H1 (cell line): ENCODE results near the gene GLT8D1. TPM values are rescaled to one million over a fixed set of nuclear protein-coding genes. Genes with fewer than 3 reads are reported as not detected.

ENCODE experiments used
- CTCF ChIA-PET: fragments of 300-600 bp; sonication (Branson Sonifier 250); formaldehyde crosslinking; loops from one replicate; lab custom pipeline; 2021; ENCODE audit not compliant: partially characterized antibody; lab: Charles Lee
- POLR2A ChIA-PET: fragments of 300-600 bp; sonication (Branson Sonifier 250); formaldehyde crosslinking; loops from one replicate; lab custom pipeline; 2021; ENCODE audit warnings: inconsistent platforms; ENCODE audit not compliant: partially characterized antibody; lab: Charles Lee
- DNase-seq, 2 experiments: peaks; one replicate each; pipeline versions ENCODE4 v3.0.0 to v3.0.0-alpha.2; 2010 to 2022; ENCODE audit warnings: low spot score in 2 of 2, low read depth in 1 of 2, mixed read lengths in 1 of 2
- FAIRE-seq: peaks from 2 replicates; lab custom pipeline; 2011; peaks lifted over from hg19 to GRCh38; lab: Jason Lieb, UNC
- H2AFZ ChIP-seq: 2 replicates; pipeline ENCODE4 v1.8.1; 2012; ENCODE audit warnings: low read length, inconsistent platforms
- H2AK5ac ChIP-seq: 2 replicates; pipeline ENCODE4 v1.6.1; 2013; ENCODE audit warnings: low read depth, low read length
- H2BK120ac ChIP-seq: replicated peaks from 2 replicates; pipeline ENCODE3; 2013; ENCODE audit warnings: low read depth, low read length, inconsistent platforms
- H2BK12ac ChIP-seq: 2 replicates; pipeline ENCODE4 v1.6.1; 2013; ENCODE audit warnings: low read depth, low read length
- H2BK15ac ChIP-seq: 2 replicates; pipeline ENCODE4 v1.6.1; 2013; ENCODE audit warnings: low read length
- H2BK20ac ChIP-seq: 2 replicates; pipeline ENCODE4 v1.6.1; 2013; ENCODE audit warnings: low read length
- H2BK5ac ChIP-seq: 2 replicates; pipeline ENCODE4 v1.6.1; 2013; ENCODE audit warnings: low read depth, low read length
- H3K14ac ChIP-seq: 2 replicates; pipeline ENCODE4 v1.6.1; 2013; ENCODE audit warnings: inconsistent platforms; ENCODE audit not compliant: insufficient read length
- H3K18ac ChIP-seq: 2 replicates; pipeline ENCODE4 v1.6.1; 2013; ENCODE audit warnings: low read length; ENCODE audit errors: extremely low read depth
- H3K23ac ChIP-seq: 2 replicates; pipeline ENCODE4 v1.6.1; 2013; ENCODE audit warnings: inconsistent platforms; ENCODE audit not compliant: insufficient read length
- H3K23me2 ChIP-seq: 2 replicates; pipeline ENCODE4 v1.6.1; 2013; ENCODE audit warnings: low read depth, low read length
- H3K27ac ChIP-seq: 2 replicates; pipeline ENCODE4 v1.6.1; 2011; ENCODE audit warnings: low read depth, low read length, inconsistent platforms
- H3K27me3 ChIP-seq, 4 experiments: replicated peaks in 1 of 4; 1 replicate in 1 of 4; 2 replicates in 3 of 4; pipeline versions ENCODE4 v1.6.1 to v1.8.1; 2011 to 2013; ENCODE audit warnings: low read length in 3 of 4, mild to moderate bottlenecking in 3 of 4, inconsistent platforms in 2 of 4, mixed read lengths in 2 of 4, moderate library complexity in 1 of 4; ENCODE audit not compliant: control insufficient read depth in 3 of 4, insufficient read depth in 3 of 4; ENCODE audit errors: extremely low read depth in 1 of 4
- H3K36me3 ChIP-seq, 4 experiments: 2 replicates each; pipeline versions ENCODE4 v1.6.1 to v1.8.1; 2011 to 2013; ENCODE audit warnings: mild to moderate bottlenecking in 4 of 4, low read length in 3 of 4, moderate library complexity in 2 of 4, control low read depth in 1 of 4, inconsistent platforms in 1 of 4; ENCODE audit not compliant: insufficient read depth in 4 of 4, control insufficient read depth in 2 of 4
- H3K4ac ChIP-seq: replicated peaks from 2 replicates; pipeline ENCODE3; 2013; ENCODE audit warnings: low read length, low read depth, mixed read lengths, inconsistent platforms; ENCODE audit not compliant: insufficient read length
- H3K4me1 ChIP-seq, 4 experiments: replicated peaks in 1 of 4; 1 replicate in 1 of 4; 2 replicates in 3 of 4; pipeline versions ENCODE4 v1.6.1 to v1.8.1; 2011 to 2013; ENCODE audit warnings: low read length in 3 of 4, inconsistent platforms in 2 of 4, mixed read lengths in 1 of 4; ENCODE audit not compliant: insufficient read depth in 4 of 4, control insufficient read depth in 3 of 4
- H3K4me2 ChIP-seq, 2 experiments: 2 replicates each; pipeline versions ENCODE4 v1.6.1 to v1.8.1; 2011 to 2013; ENCODE audit warnings: low read depth in 2 of 2, low read length in 2 of 2, control low read depth in 1 of 2, inconsistent platforms in 1 of 2, mild to moderate bottlenecking in 1 of 2; ENCODE audit not compliant: insufficient read depth in 1 of 2
- H3K4me3 ChIP-seq, 4 experiments: fragments of 200-600, 300-600 bp in 1 of 4; sonication (generic), shearing (Covaris generic), sonication (Bioruptor Twin) in 1 of 4; 2 replicates each; pipeline versions ENCODE4 v1.5.1 to v1.8.1; 2011 to 2016; ENCODE audit warnings: low read length in 4 of 4, low read depth in 3 of 4, control low read depth in 2 of 4, inconsistent platforms in 2 of 4, mild to moderate bottlenecking in 2 of 4, mixed read lengths in 1 of 4, moderate library complexity in 1 of 4; ENCODE audit not compliant: insufficient read depth in 2 of 4; ENCODE audit errors: extremely low read depth in 1 of 4
- H3K56ac ChIP-seq: replicated peaks from 2 replicates; pipeline ENCODE3; 2013; ENCODE audit warnings: low read depth, mild to moderate bottlenecking, mixed read lengths, low read length, inconsistent platforms; ENCODE audit not compliant: insufficient read length
- H3K79me1 ChIP-seq: 2 replicates; pipeline ENCODE4 v1.6.1; 2013; ENCODE audit warnings: low read depth, low read length, control low read depth
- H3K79me2 ChIP-seq, 2 experiments: 2 replicates each; pipeline versions ENCODE4 v1.6.1 to v1.8.1; 2012 to 2013; ENCODE audit warnings: low read length in 2 of 2, mild to moderate bottlenecking in 2 of 2, inconsistent platforms in 1 of 2; ENCODE audit not compliant: insufficient read depth in 2 of 2, control insufficient read depth in 1 of 2
- H3K9ac ChIP-seq, 4 experiments: replicated peaks in 1 of 4; 1 replicate in 1 of 4; 2 replicates in 3 of 4; pipeline versions ENCODE4 v1.6.1 to v1.8.1; 2011 to 2013; ENCODE audit warnings: low read depth in 3 of 4, low read length in 3 of 4, control low read depth in 2 of 4, mild to moderate bottlenecking in 2 of 4, moderate library complexity in 2 of 4, inconsistent platforms in 1 of 4; ENCODE audit errors: extremely low read depth in 1 of 4
- H3K9me3 ChIP-seq, 2 experiments: 2 replicates each; pipeline versions ENCODE4 v1.6.1 to v1.8.1; 2012 to 2013; ENCODE audit warnings: mild to moderate bottlenecking in 2 of 2, moderate library complexity in 2 of 2, control low read depth in 1 of 2, inconsistent platforms in 1 of 2, low read depth in 1 of 2, low read length in 1 of 2, mixed read lengths in 1 of 2; ENCODE audit not compliant: insufficient read depth in 2 of 2
- H4K20me1 ChIP-seq, 2 experiments: replicated peaks in 1 of 2; 2 replicates each; pipeline versions ENCODE3 to v1.8.1; 2011 to 2013; ENCODE audit warnings: inconsistent platforms in 2 of 2, low read length in 2 of 2, mild to moderate bottlenecking in 1 of 2; ENCODE audit not compliant: insufficient read depth in 2 of 2, control insufficient read depth in 1 of 2
- H4K5ac ChIP-seq: 2 replicates; pipeline ENCODE4 v1.6.1; 2013; ENCODE audit warnings: low read length, low read depth, mixed read lengths, inconsistent platforms; ENCODE audit not compliant: insufficient read length
- H4K8ac ChIP-seq: 2 replicates; pipeline ENCODE4 v1.8.0; 2013; ENCODE audit warnings: mild to moderate bottlenecking, moderate library complexity, low read length, inconsistent platforms; ENCODE audit not compliant: insufficient read depth; ENCODE audit errors: extremely low read depth
- H4K91ac ChIP-seq: replicated peaks from 2 replicates; pipeline ENCODE3; 2013; ENCODE audit warnings: low read length, mixed read lengths, inconsistent platforms; ENCODE audit not compliant: insufficient read length
- CHD1 ChIP-seq: IDR thresholded peaks from 2 replicates; pipeline ENCODE4 v1.6.1; 2012; ENCODE audit warnings: low read depth, low read length, improper control_type of control experiment
- KDM4A ChIP-seq: IDR thresholded peaks from one replicate; pipeline ENCODE4 v1.7.1; 2012; ENCODE audit warnings: low read depth, mild to moderate bottlenecking, moderate library complexity, low read length, inconsistent platforms; ENCODE audit not compliant: severe bottlenecking
- TAF1 ChIP-seq: IDR thresholded peaks from 2 replicates; pipeline ENCODE4 v1.6.1; 2011; ENCODE audit warnings: mild to moderate bottlenecking, low read depth, low read length
- WGBS, 2 experiments: shearing (Covaris generic) in 1 of 2; methylation state at CpG; one replicate each; pipeline versions ENCODE4 v1.1.6 to v1.1.7; 2013 to 2015; ENCODE audit warnings: low lambda C conversion rate in 2 of 2, mixed read lengths in 2 of 2, inconsistent platforms in 1 of 2, low coverage in 1 of 2, missing lambda C conversion rate in 1 of 2; ENCODE audit not compliant: insufficient replicate concordance in 2 of 2, insufficient coverage in 1 of 2, insufficient read length in 1 of 2; ENCODE audit errors: extremely low coverage in 1 of 2, missing lambda C conversion rate in 1 of 2; 5-methylcytosine and 5-hydroxymethylcytosine counted together
- polyA plus RNA-seq, 7 experiments: library from polyadenylated mRNA; depleted of rRNA in 3 of 7; stranded (reverse) in 5 of 7; unstranded in 2 of 7; fragments of >200 nt in 5 of 7; fragments of 200-250 nt in 2 of 7; gene quantifications; 1 replicate in 5 of 7; 2 replicates in 1 of 7; 4 replicates in 1 of 7; pipeline versions ENCODE4 v1.2.1 to v1.2.3, GENCODE V29; 2011 to 2013; ENCODE audit warnings: missing spikeins in 2 of 7, mixed read lengths in 2 of 7
- total RNA-seq: library from RNA; stranded (reverse); fragmentation: NEBNext Ultra II Directional; extraction: Animal tissue kit (Norgen Biotek cat#: 25700); gene quantifications from 2 replicates; pipeline ENCODE4 v1.2.1, GENCODE V29; 2021
- TF ChIP-seq, protein P1 (sequence below): IDR thresholded peaks from 2 replicates; pipeline ENCODE4 v1.6.1; 2011; ENCODE audit warnings: low read depth, mild to moderate bottlenecking, low read length; ENCODE audit not compliant: insufficient read depth

GLT8D1 gene
- total and polyA plus RNA-seq, 2 of the 8 experiments (the other 6 are each of a cell fraction or from before 2014, with no cell fraction given): 29.0 to 33.6 TPM

DNA sequence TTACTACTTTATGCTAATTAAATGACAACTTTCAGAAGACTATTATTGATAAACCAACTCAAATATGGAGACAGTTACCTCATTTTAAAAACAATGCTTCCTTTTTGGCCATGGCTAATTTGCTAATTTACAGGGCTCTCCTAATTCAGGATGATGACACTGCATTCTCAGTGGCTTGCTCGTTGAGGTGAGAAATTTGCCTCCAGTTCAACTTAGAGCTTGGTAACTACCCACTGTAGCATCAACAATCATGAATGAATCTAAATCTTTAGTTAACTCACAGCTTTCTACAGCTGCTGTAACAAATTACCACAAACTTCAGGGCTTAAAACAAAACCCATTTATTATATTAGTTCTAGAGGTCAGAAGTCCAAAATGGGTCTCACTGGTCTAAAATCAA lies 33.9 kb downstream of the GLT8D1 start:
- H2BK20ac ChIP-seq: no peak overlapping the region
- H2BK120ac ChIP-seq: no peak overlapping the region
- no peak overlapping the region for H3K4ac ChIP-seq
- no peak overlapping the region for H3K27ac ChIP-seq
- no peak overlapping the region for H2BK12ac ChIP-seq
- H2AK5ac ChIP-seq: no peak overlapping the region
- 95% methylated on average over 1 of the region's 1 CpG; no CpG with 5 or more reads in 1 of the 2 experiments for WGBS, 2 experiments
- H3K18ac ChIP-seq: no peak overlapping the region
- POLR2A ChIA-PET: interaction anchor here (1.4 to 1.7 kb wide), 2 partner anchors 9 to 14 kb away, joined by 5 to 6 read pairs; partner anchors contain the start of genes GNL3 and PBRM1
- no peak overlapping the region for H3K14ac ChIP-seq
- H3K36me3 ChIP-seq: peaks cover 6 to 37% (median 17%) of the 10 kb centered on the region in 4 experiments; a peak in 7 of 8 replicates
- TF ChIP-seq KDM4A (no peak), CHD1 (no peak), TAF1 (no peak)
- TF ChIP-seq, protein P1, sequence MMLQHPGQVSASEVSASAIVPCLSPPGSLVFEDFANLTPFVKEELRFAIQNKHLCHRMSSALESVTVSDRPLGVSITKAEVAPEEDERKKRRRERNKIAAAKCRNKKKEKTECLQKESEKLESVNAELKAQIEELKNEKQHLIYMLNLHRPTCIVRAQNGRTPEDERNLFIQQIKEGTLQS: no peak
- CTCF ChIA-PET: no interaction called here
- no peak for DNase-seq
- no peaks in the 10 kb centered on the region for H3K27me3 ChIP-seq
- peaks cover 0 to 2% of the 10 kb centered on the region in 2 experiments for H4K20me1 ChIP-seq
- 0 out of 7 replicates have a peak, but pooled peaks cover 0 to 2% (median 0%) of the 10 kb centered on the region in 4 experiments for H3K4me1 ChIP-seq
- H3K23me2 ChIP-seq: no peaks in the 10 kb centered on the region
- H3K4me2 ChIP-seq: no peak overlapping the region
- no peak overlapping the region for H2AFZ ChIP-seq
- no peak overlapping the region for H3K4me3 ChIP-seq
- H2BK15ac ChIP-seq: no peak overlapping the region
- no peak overlapping the region for H4K91ac ChIP-seq
- H4K5ac ChIP-seq: no peak overlapping the region
- no peak overlapping the region for H2BK5ac ChIP-seq
- H3K9me3 ChIP-seq: no peaks in the 10 kb centered on the region
- H3K79me1 ChIP-seq: no peaks in the 10 kb centered on the region; the same call in 1 of the 2 replicates
- H3K9ac ChIP-seq: no peak overlapping the region
- H4K8ac ChIP-seq: no peak overlapping the region
- no peak overlapping the region for H3K56ac ChIP-seq
- H3K79me2 ChIP-seq: no peaks in the 10 kb centered on the region; a peak in 1 of 4 replicates
- H3K23ac ChIP-seq: no peak overlapping the region
- no peak for FAIRE-seq
